K562 (cell line): Measurements from ENCODE around the gene PRELID3B. TPM values are rescaled to one million over a fixed set of nuclear protein-coding genes. Genes with fewer than 3 reads are reported as not detected.

Experiments used
- ATAC-seq: fragments of 200-7000 bp; cut with Tn5 transposase; 3 replicates; pipeline ENCODE4 v1.9.1; 2020; ENCODE audit warnings: moderate library complexity
- BruUV-seq: library from RNA; stranded (reverse); fragments of 400-500 nt; replicated peaks from 2 replicates; lab custom pipeline; 2021; lab: Mats Ljungman, UMichigan
- CTCF ChIA-PET: fragments of 300-600 bp; formaldehyde crosslinking; extraction: SDS; loops from one replicate; lab custom pipeline; 2021; ENCODE audit warnings: low intra/inter-chr PET ratio; lab: Yijun Ruan, JAX
- POLR2A ChIA-PET: fragments of 300-600, 350-650 bp; sonication (Branson Sonifier 250); formaldehyde crosslinking; extraction: SDS; loops from one replicate; lab custom pipeline; 2021; ENCODE audit warnings: antibody characterized with exemption, inconsistent platforms; lab: Yijun Ruan, JAX
- DNase-seq, 4 experiments: peaks; one replicate each; pipeline versions ENCODE4 v3.0.0 to v3.0.0-alpha.2; 2011 to 2018; ENCODE audit warnings: low spot score in 3 of 4, mixed read lengths in 3 of 4; ENCODE audit errors: extremely low read depth in 1 of 4
- FAIRE-seq: peaks from 2 replicates; lab custom pipeline; 2011; peaks lifted over from hg19 to GRCh38; lab: Jason Lieb, UNC
- H2AFZ ChIP-seq: 2 replicates; pipeline ENCODE4 v1.6.0; 2011; ENCODE audit warnings: low read depth, low read length, control low read depth, inconsistent platforms
- H3K27ac ChIP-seq: fragments of 200-600 bp; 3 replicates; pipeline ENCODE4 v1.8.0; 2011; ENCODE audit warnings: low read depth, mild to moderate bottlenecking, control low read depth, inconsistent platforms, low read length, moderate library complexity, mixed read lengths; ENCODE audit errors: extremely low read depth
- H3K27me3 ChIP-seq, 2 experiments: fragments of 300-600 bp in 1 of 2; 2 replicates in 1 of 2; 3 replicates in 1 of 2; pipeline versions ENCODE4 v1.6.0 to v1.8.0; 2011; ENCODE audit warnings: inconsistent platforms in 2 of 2, low read length in 2 of 2, mild to moderate bottlenecking in 1 of 2, mixed read lengths in 1 of 2, moderate library complexity in 1 of 2; ENCODE audit not compliant: control insufficient read depth in 2 of 2, insufficient read depth in 2 of 2
- H3K36me3 ChIP-seq: fragments of 300-600 bp; 3 replicates; pipeline ENCODE4 v1.8.0; 2011; ENCODE audit warnings: mild to moderate bottlenecking, low read length, inconsistent platforms; ENCODE audit not compliant: control insufficient read depth, insufficient read depth
- H3K4me1 ChIP-seq, 2 experiments: fragments of 200-600 bp in 1 of 2; replicated peaks in 1 of 2; 2 replicates in 1 of 2; 3 replicates in 1 of 2; pipeline versions ENCODE4 v1.5.1 to v1.8.0; 2011; ENCODE audit warnings: inconsistent platforms in 2 of 2, low read length in 2 of 2, mild to moderate bottlenecking in 1 of 2, mixed read lengths in 1 of 2, moderate library complexity in 1 of 2; ENCODE audit not compliant: control insufficient read depth in 2 of 2, insufficient read depth in 2 of 2
- H3K4me2 ChIP-seq: 2 replicates; pipeline ENCODE4 v1.6.1; 2011; ENCODE audit warnings: low read length, control low read depth, inconsistent platforms, mixed read lengths; ENCODE audit not compliant: insufficient read depth
- H3K4me3 ChIP-seq: fragments of 200-600 bp; sonication (generic), shearing (Covaris generic); 2 replicates; pipeline ENCODE4 v1.5.1; 2016; ENCODE audit warnings: control low read depth, inconsistent platforms
- H3K79me2 ChIP-seq: fragments of 200-600 bp; 3 replicates; pipeline ENCODE4 v1.8.0; 2011; ENCODE audit warnings: low read length, inconsistent platforms; ENCODE audit not compliant: control insufficient read depth, insufficient read depth
- H3K9ac ChIP-seq, 2 experiments: 2 replicates each; pipeline versions ENCODE4 v1.6.0 to v1.6.1; 2011; ENCODE audit warnings: low read depth in 2 of 2, low read length in 2 of 2, control low read depth in 1 of 2, inconsistent platforms in 1 of 2, mild to moderate bottlenecking in 1 of 2, mixed read lengths in 1 of 2; ENCODE audit not compliant: insufficient read depth in 1 of 2
- H3K9me1 ChIP-seq: one replicate; pipeline ENCODE4 v1.6.0; 2011; ENCODE audit warnings: inconsistent platforms, mild to moderate bottlenecking, low read length, moderate library complexity; ENCODE audit not compliant: control insufficient read depth, insufficient read depth
- H3K9me3 ChIP-seq: replicated peaks from 2 replicates; pipeline ENCODE4 v1.5.1; 2011; ENCODE audit warnings: low read depth, low read length, inconsistent platforms; ENCODE audit not compliant: control insufficient read depth, insufficient read depth
- H4K20me1 ChIP-seq: replicated peaks from 2 replicates; pipeline ENCODE4 v1.6.1; 2011; ENCODE audit warnings: low read length, inconsistent platforms, mixed read lengths; ENCODE audit not compliant: control insufficient read depth, insufficient read depth
- FOXA1 ChIP-seq: fragments of 450-650 bp; IDR thresholded peaks from 2 replicates; pipeline ENCODE4 v1.6.1; 2016; ENCODE audit warnings: mild to moderate bottlenecking, borderline replicate concordance
- RAD21 ChIP-seq, 2 experiments: fragments of 250-450 bp in 1 of 2; fragments of 450-650 bp in 1 of 2; sonication (Bioruptor Pico) in 1 of 2; formaldehyde crosslinking in 1 of 2; IDR thresholded peaks in 1 of 2; conservative IDR thresholded peaks in 1 of 2; 2 replicates each; pipeline versions ENCODE4 v1.4.0 to v1.8.0; 2020 to 2022; ENCODE audit warnings: mild to moderate bottlenecking in 2 of 2, moderate library complexity in 1 of 2
- RBM34 ChIP-seq: fragments of 200-400 bp; formaldehyde crosslinking; IDR thresholded peaks from 2 replicates; pipeline ENCODE4 v1.6.1; 2018; ENCODE audit warnings: low read length, borderline replicate concordance; ENCODE audit not compliant: insufficient read depth
- ZNF778 ChIP-seq: fragments of 450-650 bp; formaldehyde crosslinking; IDR thresholded peaks from 2 replicates; pipeline ENCODE4 v1.4.0; 2020; ENCODE audit warnings: mild to moderate bottlenecking, moderate library complexity
- ZSCAN29 ChIP-seq: fragments of 450-650 bp; IDR thresholded peaks from 2 replicates; pipeline ENCODE4 v1.6.1; 2017
- WGBS: fragments of 100-300 bp; shearing (Covaris generic); methylation state at CpG from one replicate; pipeline ENCODE4 v1.1.6; 2016; ENCODE audit warnings: low coverage, mixed read lengths; ENCODE audit not compliant: insufficient coverage; ENCODE audit errors: missing lambda C conversion rate; 5-methylcytosine and 5-hydroxymethylcytosine counted together
- in situ Hi-C: fragments of 300-500 bp; cut with MboI; formaldehyde crosslinking; loops from 4 replicates; pipeline ENCODE4 v1.15.0; 2018; ENCODE audit warnings: inconsistent platforms, mixed read lengths
- intact Hi-C: fragments of 100-400 bp; cut with micrococcal nuclease; formaldehyde crosslinking; loops from 2 replicates; pipeline ENCODE4 v1.14.2; 2022
- polyA plus RNA-seq, 8 experiments: library from polyadenylated mRNA; depleted of rRNA in 4 of 8; stranded (reverse) in 5 of 8; unstranded in 3 of 8; fragments of >200 nt; fragmentation: Nextera tagmentation in 2 of 8; fragmentation: Illumina TruSeq in 1 of 8; extraction: Ambion mirVana in 2 of 8; extraction: Trizol in 1 of 8; gene quantifications; 2 replicates each; pipeline versions ENCODE4 v1.2.1 to v1.2.3, GENCODE V29; 2011 to 2014; ENCODE audit warnings: inconsistent platforms in 1 of 8, missing spikeins in 1 of 8
- total RNA-seq, 7 experiments: library from RNA; depleted of rRNA in 6 of 7; stranded (reverse); fragments of >200 nt in 6 of 7; fragmentation: Illumina TruSeq in 2 of 7; extraction: Trizol in 2 of 7; gene quantifications; 2 replicates each; pipeline versions ENCODE4 v1.2.1 to v1.2.3, GENCODE V29; 2011 to 2021; ENCODE audit warnings: low replicate concordance in 1 of 7
- TF ChIP-seq, protein P1 (sequence below): fragments of 450-650 bp; IDR thresholded peaks from 2 replicates; pipeline ENCODE4 v1.6.1; 2016; ENCODE audit warnings: antibody characterized with exemption
- TF ChIP-seq, protein P2 (sequence below), 3 experiments: IDR thresholded peaks in 2 of 3; conservative IDR thresholded peaks in 1 of 3; 2 replicates each; pipeline ENCODE4 v1.5.1; 2011 to 2012; ENCODE audit warnings: low read length in 3 of 3, mild to moderate bottlenecking in 3 of 3, control low read depth in 2 of 3, improper control_type of control experiment in 1 of 3, inconsistent platforms in 1 of 3, low read depth in 1 of 3, mixed read lengths in 1 of 3, moderate library complexity in 1 of 3; ENCODE audit not compliant: insufficient read depth in 2 of 3
- TF ChIP-seq, protein P3 (sequence below): fragments of 250-450 bp; sonication (Bioruptor Pico); IDR thresholded peaks from 2 replicates; pipeline ENCODE4 v1.5.0; 2020; ENCODE audit warnings: mild to moderate bottlenecking
- TF ChIP-seq, protein P4 (sequence below): fragments of 200-400 bp; formaldehyde crosslinking; IDR thresholded peaks from 2 replicates; pipeline ENCODE4 v1.6.1; 2017; ENCODE audit warnings: mild to moderate bottlenecking, low read depth, low read length, moderate library complexity

The PRELID3B gene
- total and polyA plus RNA-seq, 9 of the 15 experiments (the other 6 are each of a cell fraction or from before 2014, with no cell fraction given) = 77.0 to 186 (median 101) TPM

DNA sequence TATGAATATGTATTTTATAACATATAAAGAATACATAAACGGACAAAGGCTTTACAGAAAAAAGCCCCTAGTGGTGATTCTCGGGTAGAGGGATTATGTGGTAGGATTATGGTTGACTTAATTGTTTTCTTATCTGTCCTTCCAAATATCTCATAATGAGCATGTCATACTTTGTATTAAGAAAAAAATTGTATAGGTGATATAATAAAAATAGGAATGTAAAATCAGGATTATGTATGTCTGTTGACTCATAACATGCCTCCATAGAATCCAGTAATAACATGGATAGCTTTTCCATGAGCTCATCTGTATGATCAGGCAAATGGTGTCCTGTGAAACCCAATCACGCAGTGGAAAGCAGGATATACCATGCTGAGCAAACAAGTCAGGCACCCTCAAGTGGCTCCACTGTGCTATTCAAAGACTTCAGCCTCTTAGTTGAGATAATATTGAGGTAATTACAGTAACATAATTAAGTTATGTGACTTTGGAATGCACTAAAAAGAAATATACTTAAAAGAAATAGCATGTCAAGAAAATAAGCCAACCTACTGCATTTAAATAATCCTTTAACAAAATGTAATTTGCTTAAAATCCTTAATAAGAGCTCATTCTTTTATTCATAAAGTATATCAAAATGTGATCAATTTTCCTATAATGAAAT is 39.6 kb upstream of the PRELID3B start:
- H3K36me3 ChIP-seq = no peaks in the 10 kb centered on the region
- no peak overlapping the region for H3K9ac ChIP-seq
- intact Hi-C loops = no loop called here
- peak; percentile 67; the same call in 2 of the 3 replicates for ATAC-seq
- no peak overlapping the region for H3K27ac ChIP-seq
- DNase-seq = peak; percentile 13 to 22 (median 18)
- H4K20me1 ChIP-seq = no peaks in the 10 kb centered on the region
- BruUV-seq = no TSS peak
- H3K4me1 ChIP-seq = no peaks in the 10 kb centered on the region
- no peak for TF ChIP-seq FOXA1
- TF ChIP-seq ZNF778 (CRISPR knock-in tag) = no peak
- no peak for TF ChIP-seq RBM34
- 0 out of 4 replicates have a peak, but pooled peaks of 1 of the 2 experiments have one; percentile 5 for TF ChIP-seq RAD21 (CRISPR knock-in tag; conservative IDR thresholded peaks at IDR 0.05 in 1 of 2, IDR thresholded peaks at IDR 0.05 in 1 of 2)
- TF ChIP-seq, protein P1, sequence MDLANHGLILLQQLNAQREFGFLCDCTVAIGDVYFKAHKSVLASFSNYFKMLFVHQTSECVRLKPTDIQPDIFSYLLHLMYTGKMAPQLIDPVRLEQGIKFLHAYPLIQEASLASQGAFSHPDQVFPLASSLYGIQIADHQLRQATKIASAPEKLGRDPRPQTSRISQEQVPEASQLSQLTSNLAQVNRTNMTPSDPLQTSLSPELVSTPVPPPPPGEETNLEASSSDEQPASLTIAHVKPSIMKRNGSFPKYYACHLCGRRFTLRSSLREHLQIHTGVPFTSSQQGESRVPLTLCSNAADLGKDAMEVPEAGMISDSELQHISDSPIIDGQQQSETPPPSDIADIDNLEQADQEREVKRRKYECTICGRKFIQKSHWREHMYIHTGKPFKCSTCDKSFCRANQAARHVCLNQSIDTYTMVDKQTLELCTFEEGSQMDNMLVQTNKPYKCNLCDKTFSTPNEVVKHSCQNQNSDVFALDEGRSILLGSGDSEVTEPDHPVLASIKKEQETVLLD = no peak
- TF ChIP-seq, protein P2, sequence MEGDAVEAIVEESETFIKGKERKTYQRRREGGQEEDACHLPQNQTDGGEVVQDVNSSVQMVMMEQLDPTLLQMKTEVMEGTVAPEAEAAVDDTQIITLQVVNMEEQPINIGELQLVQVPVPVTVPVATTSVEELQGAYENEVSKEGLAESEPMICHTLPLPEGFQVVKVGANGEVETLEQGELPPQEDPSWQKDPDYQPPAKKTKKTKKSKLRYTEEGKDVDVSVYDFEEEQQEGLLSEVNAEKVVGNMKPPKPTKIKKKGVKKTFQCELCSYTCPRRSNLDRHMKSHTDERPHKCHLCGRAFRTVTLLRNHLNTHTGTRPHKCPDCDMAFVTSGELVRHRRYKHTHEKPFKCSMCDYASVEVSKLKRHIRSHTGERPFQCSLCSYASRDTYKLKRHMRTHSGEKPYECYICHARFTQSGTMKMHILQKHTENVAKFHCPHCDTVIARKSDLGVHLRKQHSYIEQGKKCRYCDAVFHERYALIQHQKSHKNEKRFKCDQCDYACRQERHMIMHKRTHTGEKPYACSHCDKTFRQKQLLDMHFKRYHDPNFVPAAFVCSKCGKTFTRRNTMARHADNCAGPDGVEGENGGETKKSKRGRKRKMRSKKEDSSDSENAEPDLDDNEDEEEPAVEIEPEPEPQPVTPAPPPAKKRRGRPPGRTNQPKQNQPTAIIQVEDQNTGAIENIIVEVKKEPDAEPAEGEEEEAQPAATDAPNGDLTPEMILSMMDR (IDR thresholded peaks at IDR 0.05 in 2 of 3, conservative IDR thresholded peaks at IDR 0.05 in 1 of 3; ENCODE audit: insufficient read depth in 2 of 3, low read depth in 1 of 3, low read length in 3 of 3) = peak in 1 of 3 experiments; percentile 50; a peak in 2 of 6 replicates
- TF ChIP-seq, protein P3, sequence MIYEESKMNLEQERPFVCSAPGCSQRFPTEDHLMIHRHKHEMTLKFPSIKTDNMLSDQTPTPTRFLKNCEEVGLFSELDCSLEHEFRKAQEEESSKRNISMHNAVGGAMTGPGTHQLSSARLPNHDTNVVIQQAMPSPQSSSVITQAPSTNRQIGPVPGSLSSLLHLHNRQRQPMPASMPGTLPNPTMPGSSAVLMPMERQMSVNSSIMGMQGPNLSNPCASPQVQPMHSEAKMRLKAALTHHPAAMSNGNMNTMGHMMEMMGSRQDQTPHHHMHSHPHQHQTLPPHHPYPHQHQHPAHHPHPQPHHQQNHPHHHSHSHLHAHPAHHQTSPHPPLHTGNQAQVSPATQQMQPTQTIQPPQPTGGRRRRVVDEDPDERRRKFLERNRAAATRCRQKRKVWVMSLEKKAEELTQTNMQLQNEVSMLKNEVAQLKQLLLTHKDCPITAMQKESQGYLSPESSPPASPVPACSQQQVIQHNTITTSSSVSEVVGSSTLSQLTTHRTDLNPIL (CRISPR knock-in tag) = no peak
- TF ChIP-seq, protein P4, sequence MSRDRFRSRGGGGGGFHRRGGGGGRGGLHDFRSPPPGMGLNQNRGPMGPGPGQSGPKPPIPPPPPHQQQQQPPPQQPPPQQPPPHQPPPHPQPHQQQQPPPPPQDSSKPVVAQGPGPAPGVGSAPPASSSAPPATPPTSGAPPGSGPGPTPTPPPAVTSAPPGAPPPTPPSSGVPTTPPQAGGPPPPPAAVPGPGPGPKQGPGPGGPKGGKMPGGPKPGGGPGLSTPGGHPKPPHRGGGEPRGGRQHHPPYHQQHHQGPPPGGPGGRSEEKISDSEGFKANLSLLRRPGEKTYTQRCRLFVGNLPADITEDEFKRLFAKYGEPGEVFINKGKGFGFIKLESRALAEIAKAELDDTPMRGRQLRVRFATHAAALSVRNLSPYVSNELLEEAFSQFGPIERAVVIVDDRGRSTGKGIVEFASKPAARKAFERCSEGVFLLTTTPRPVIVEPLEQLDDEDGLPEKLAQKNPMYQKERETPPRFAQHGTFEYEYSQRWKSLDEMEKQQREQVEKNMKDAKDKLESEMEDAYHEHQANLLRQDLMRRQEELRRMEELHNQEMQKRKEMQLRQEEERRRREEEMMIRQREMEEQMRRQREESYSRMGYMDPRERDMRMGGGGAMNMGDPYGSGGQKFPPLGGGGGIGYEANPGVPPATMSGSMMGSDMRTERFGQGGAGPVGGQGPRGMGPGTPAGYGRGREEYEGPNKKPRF = no peak
- TF ChIP-seq ZSCAN29 = no peak
- TF ChIP-seq, all 486 proteins: peak for 2
- H3K79me2 ChIP-seq = no peaks in the 10 kb centered on the region
- no peaks in the 10 kb centered on the region for H3K9me1 ChIP-seq
- CTCF ChIA-PET = no interaction called here
- no peak overlapping the region for H3K4me2 ChIP-seq
- no peak overlapping the region for H3K4me3 ChIP-seq
- H3K27me3 ChIP-seq = peaks cover 27 to 30% of the 10 kb centered on the region in 2 experiments; a peak in 4 of 5 replicates
- H2AFZ ChIP-seq = no peak overlapping the region
- 0% methylated on average over 3 of the region's 3 CpGs for WGBS
- POLR2A ChIA-PET = interaction anchor here (0.6 kb wide), 1 partner anchor 218 kb away, joined by 3 read pairs; no protein-coding TSS in a partner anchor
- no peaks in the 10 kb centered on the region for H3K9me3 ChIP-seq
- FAIRE-seq = no peak
- in situ Hi-C loops = loop anchor here (10.0 kb wide), 1 partner anchor 333 kb away; no protein-coding TSS in a partner anchor
